Medulla oblongata (tissue), 1 donor: ENCODE results near the gene SLC8A2.
A peak's percentile ranks its signal among the peaks of the same experiment; 100 is the strongest.

Source experiments
- DNase-seq: peaks from one replicate; pipeline ENCODE4 v3.0.0-alpha.2; 2015; ENCODE audit errors: extremely low spot score

The SLC8A2 gene

GRCh38 chr19:47459477-47459876, 12.2 kb downstream of the SLC8A2 start:
- DNase-seq: no peak

DNA sequence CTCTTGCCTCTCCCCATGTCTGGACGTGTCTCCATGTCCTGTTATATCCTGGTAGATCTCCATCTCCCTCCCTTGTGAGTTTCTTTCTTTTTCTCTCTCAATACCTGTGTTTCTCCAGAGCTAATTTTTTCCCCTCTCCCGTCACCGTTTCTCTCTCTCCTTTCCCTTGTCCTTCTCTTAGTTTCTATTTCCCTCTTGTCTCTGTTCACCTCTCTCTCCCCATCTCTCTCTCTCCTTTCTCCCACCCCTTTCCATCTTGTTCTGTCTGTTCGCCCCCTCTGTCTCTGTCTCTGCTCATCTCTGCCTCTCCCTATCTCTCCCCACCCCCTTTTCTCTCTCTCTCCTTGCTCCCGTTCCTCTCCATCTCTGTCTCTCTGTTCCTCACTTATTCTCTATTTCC, 13.0 kb downstream of the SLC8A2 start:
- DNase-seq: no peak

DNA sequence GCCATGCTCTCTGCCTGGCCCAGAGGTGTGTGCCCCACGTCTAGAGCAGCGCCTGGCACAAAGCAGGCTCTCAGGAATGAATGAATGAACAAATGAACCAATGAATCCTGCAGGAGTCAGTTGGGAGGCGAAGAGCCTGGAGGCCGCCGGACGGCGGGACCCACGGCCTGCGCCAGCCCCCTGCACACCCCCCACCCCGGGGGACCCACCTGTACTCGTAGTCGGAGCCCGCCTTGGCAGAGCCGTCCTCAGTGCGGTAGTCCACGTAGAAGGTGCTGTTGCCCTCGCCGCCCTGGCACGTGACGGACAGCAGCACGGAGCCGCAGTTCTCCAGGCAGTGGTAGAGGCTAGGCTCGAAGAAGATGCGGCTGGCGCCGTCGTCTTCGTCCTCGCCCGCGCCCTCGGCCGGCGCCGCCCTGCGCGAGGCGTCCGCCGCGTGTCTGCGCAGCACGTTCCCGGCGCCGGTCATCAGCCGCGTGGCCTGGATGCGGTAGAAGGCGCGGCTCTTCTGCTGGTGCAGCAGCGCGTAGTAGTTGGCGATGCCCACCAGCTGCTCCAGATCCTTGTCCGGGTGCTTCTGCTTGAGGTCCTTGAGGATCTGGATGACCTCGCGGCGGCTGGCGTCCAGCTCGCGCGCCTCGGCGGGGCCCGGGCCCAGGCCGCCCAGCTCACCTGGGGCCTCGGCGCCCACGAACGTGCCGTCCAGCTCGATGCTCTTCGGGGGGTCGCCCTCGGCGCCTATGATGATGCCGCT, 14.8 kb downstream of the SLC8A2 start:
- DNase-seq: no peak

- DNase-seq: no peak
Measured at GRCh38 chr19:47450478-47450877, 21.2 kb downstream of the SLC8A2 start.

DNA sequence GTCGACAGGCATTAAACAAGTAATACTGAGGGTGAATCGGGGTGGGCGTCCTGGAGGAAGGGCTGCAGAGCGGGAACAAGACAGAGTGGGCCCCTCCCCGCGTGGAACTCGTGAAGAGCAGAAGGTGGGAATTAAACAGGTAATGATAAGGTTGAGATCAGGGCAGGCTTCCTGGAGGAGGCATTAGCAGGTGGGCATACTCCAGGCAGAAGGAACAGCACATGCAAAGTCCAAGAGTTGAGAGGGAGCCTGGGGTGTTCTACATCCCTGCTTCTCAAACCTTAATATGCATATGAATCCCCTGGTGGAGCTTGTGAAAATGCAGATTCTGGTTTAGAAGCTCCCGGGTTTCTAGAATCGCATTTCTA, 23.3 kb downstream of the SLC8A2 start:
- no peak for DNase-seq

DNA sequence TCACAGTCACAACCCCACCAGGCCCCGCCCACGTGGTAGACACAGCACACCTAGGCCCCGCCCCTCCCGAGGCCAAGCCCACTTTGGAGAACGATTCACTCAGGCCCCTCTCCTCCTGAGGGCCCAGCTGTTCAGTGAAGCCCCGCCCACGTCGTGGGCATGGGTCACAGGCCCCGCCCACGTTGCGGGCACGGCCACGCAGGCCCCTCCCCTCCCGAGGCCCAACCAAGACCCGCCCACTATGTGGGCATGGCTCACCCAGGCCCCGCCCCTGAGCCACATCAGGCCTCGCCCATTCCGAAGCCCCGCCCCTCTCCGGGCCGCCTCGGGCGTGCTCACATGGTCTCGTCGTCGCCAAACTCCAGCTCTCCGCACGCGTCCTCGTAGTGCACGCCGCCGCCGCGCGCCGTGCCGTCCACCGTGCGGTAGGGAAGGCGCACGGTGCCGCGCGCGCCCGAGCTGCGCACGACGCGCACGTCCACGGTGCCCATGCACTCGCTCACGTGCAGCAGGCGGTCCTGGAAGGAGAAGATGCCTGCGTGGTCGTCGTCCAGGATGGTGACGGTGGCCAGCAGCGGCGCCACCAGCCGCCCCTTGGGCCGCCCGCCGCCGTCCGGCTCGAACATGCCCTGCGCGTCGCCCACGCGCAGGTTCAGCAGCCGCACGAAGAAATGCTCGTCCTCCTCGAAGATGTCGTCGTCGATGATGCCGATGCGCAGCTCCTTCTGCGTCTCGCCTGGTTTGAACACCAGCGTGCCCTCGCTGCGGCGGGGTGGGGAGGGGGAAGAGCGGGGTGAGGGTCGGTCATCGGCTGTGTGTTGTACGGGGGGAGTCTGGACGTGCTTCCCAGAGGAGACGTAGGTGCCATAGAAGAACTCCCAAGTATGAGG, 24.0 kb downstream of the SLC8A2 start:
- DNase-seq: peak; percentile 41

DNA sequence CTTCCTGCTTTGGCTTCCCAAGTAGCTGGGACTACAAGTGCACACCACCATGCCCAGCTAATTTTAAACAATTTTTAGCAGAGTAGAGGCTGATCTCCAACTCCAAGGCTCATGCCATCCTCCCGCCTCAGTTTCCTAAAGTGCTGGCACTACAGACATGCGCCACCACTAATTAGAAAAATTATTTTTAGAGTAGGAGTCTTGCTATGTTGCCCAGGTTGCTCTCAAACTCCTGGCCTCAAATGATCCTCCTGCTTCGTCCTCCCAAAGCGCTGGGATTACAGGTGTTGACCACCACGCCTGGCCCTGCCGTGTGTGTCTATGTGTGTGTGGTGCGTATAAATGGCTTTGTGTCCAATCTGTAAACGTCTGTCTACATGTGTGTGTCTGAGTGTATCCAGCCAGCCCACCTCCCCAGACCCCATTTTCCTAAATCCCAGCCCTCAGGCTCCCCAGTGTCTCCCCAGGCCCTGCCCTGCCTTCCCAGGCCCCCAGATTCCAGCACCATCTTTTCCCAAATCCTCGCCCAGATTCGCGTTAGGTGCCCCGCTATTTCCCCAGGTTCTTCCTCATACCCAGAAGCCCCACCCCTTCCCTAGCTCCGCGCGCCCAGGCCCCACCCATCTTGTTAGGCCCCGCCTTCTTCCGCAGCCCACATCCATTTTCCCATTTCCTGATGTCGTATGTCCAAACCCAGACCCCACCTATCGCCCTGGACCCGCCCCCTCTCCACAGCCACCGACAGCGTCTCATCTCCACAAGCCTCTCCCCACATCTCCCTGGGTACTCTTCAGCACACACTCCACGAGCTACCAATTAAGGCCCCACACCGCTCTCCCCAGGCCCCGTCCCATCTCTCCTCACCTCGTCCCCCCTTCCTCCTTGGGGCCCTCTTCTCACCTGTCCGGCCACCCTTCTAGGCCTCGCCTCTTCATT, 24.9 kb downstream of the SLC8A2 start:
- no peak for DNase-seq

- DNase-seq: no peak
Measured at GRCh38 chr19:47445937-47446402, 25.7 kb downstream of the SLC8A2 start.

DNA sequence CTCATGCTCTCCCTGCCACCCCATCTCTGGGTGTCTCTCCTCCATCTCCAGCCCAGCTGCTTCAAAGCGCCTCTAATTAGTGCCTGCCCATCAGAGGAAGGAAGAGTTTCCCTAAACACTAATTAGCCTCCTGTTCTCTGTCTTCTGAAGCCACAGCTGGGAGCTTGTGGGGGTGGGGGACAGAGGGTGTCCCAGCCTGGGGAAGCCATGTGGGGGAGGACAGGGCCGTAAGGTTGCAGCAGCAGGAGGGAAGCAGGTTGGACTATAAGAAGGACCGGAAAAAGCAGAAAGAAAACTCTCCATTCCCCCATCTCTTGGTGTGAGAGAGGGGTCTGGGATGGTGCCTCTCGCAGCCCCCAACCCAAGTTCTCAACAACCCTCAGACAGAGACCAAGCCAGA, 26.2 kb downstream of the SLC8A2 start:
- DNase-seq: no peak

- DNase-seq: no peak
Measured at GRCh38 chr19:47444388-47444821, 27.3 kb downstream of the SLC8A2 start.

- no peak for DNase-seq
Measured at GRCh38 chr19:47443331-47443730, 28.4 kb downstream of the SLC8A2 start.

DNA sequence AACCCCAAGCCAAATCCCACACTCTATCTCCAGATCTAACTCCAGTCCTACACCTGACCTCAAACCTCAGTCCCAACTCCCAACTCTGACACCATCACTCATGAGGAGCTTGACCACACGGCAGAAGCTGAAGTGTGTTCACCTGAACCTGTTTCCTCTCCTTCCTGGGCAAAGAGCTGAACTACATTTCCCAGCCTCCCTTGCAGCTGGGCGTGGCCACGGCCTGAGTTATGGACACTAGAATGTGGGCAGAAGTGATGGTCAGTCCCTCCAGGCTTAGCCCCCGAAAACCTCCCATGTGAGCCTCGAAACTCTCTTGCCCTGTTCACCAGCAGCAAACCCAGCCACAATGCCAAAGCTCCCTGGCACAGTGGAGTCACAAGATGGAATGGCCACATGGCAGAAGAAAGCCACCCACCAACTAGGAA, 32.9 kb downstream of the SLC8A2 start:
- no peak for DNase-seq

GRCh38 chr19:47437500-47437899, 34.2 kb downstream of the SLC8A2 start:
- no peak for DNase-seq

GRCh38 chr19:47436712-47437401, 34.8 kb downstream of the SLC8A2 start:
- DNase-seq: peak; percentile 89

GRCh38 chr19:47435883-47436417, 35.7 kb downstream of the SLC8A2 start:
- no peak for DNase-seq

DNA sequence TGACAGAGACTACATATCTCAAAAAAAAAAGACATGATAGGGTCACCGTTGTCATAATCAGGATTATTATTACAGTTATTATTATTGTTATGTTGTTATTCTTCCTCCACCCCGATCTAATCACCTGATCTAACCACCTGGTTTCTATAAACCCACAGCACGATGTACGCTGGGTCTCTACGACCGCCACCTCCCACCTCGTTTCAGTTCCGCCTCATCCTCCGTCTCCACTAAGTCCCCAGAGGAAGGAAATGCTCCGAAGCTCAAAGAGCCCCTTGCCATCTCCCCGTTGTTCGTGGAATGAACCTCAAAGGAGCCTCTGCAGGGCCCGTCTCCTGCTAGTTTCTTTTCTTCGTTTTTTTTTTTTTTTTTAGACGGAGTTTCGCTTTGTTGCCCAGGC, 36.5 kb downstream of the SLC8A2 start:
- no peak for DNase-seq

DNA sequence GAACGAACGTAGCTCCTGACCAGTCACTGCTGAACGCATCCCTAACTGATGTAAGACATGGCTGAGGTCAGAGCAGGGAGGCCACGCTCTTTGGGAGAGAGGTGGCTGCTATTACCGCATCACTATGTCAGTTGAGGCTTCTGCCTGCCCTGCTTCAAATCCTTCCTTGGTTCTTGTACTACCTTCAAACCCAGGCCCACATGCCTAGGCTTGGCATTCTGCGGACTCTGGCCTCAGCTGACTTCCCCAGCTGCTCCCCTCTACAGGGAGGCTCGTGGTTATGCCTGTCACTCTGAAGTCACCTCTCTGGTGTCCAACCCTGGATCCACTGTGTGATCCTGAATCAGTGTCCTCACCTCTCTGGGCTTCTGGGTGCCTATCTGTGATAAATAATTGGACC, 37.6 kb downstream of the SLC8A2 start:
- DNase-seq: no peak

- DNase-seq: no peak
Measured at GRCh38 chr19:47433121-47433520, 38.6 kb downstream of the SLC8A2 start.

DNA sequence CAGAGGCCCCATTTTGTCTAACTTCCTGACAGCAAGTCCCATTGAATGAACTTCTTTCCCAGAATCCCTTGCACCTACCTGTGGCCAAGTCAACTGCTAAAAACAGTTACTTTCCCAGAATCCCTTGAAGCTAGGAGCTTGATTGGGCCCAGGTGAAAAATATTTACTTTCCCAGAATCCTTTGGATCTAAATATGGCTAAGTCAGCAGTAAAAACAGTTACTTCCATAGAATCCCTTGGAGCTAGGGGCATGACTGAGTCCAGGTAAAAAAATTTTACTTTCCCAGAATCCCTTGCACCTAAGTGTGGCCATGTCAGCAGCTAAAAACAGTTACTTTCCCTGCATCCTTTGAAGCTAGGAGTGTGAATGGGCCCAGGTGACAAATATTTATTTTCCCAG, 39.2 kb downstream of the SLC8A2 start:
- DNase-seq: no peak

GRCh38 chr19:47432091-47432490, 39.6 kb downstream of the SLC8A2 start:
- DNase-seq: no peak
